Mammary epithelial cell (primary cell): ENCODE results near the gene UBD.

Source experiments
- EZH2 ChIP-seq: IDR thresholded peaks from 2 replicates; pipeline ENCODE4 v1.6.1; 2012; ENCODE audit warnings: low read length, inconsistent platforms, borderline replicate concordance
- TF ChIP-seq, protein P1 (sequence below), 2 donors: IDR thresholded peaks in 1 of 2; conservative IDR thresholded peaks in 1 of 2; 2 replicates each; pipeline ENCODE4 v1.5.1; 2011 to 2012; ENCODE audit warnings: inconsistent platforms in 2 of 2, low read length in 2 of 2, mild to moderate bottlenecking in 2 of 2, control low read depth in 1 of 2, low read depth in 1 of 2; ENCODE audit not compliant: insufficient read depth in 1 of 2; ENCODE audit errors: extremely low read depth in 1 of 2

DNA sequence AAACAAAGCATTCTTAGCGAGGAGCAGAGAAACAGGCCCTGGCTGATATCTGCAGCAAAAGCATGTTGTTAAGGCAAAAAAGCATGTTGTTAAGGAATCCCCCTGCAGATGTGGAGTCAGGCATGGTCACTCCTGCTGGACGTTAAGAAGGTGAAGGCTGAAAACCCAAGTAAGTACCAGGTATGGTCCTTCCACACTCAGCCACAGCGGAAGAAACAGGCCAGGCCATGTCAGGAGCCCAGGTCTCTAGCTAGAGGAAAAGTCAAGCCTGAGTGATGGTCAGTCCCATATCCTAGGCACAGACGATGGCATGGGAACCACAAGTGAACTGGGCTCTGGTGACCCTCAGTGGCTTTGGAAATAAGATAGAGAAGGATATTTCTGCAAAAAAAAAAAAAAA lies 39.3 kb downstream of the UBD start:
- TF ChIP-seq, protein P1, sequence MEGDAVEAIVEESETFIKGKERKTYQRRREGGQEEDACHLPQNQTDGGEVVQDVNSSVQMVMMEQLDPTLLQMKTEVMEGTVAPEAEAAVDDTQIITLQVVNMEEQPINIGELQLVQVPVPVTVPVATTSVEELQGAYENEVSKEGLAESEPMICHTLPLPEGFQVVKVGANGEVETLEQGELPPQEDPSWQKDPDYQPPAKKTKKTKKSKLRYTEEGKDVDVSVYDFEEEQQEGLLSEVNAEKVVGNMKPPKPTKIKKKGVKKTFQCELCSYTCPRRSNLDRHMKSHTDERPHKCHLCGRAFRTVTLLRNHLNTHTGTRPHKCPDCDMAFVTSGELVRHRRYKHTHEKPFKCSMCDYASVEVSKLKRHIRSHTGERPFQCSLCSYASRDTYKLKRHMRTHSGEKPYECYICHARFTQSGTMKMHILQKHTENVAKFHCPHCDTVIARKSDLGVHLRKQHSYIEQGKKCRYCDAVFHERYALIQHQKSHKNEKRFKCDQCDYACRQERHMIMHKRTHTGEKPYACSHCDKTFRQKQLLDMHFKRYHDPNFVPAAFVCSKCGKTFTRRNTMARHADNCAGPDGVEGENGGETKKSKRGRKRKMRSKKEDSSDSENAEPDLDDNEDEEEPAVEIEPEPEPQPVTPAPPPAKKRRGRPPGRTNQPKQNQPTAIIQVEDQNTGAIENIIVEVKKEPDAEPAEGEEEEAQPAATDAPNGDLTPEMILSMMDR (conservative IDR thresholded peaks at IDR 0.05 in 1 of 2, IDR thresholded peaks at IDR 0.05 in 1 of 2; ENCODE audit: extremely low read depth in 1 of 2, insufficient read depth in 1 of 2, low read depth in 1 of 2, low read length in 2 of 2) = no peak
- no peak for TF ChIP-seq EZH2
